HCT116 (cell line): ENCODE results near the gene CACNA2D3.

Source experiments
- CTCF ChIP-seq, 3 experiments: fragments of 200-600 bp in 1 of 3; sonication (generic) in 1 of 3; IDR thresholded peaks in 2 of 3; conservative IDR thresholded peaks in 1 of 3; 2 replicates each; pipeline ENCODE4 v1.5.1; 2012 to 2017; ENCODE audit warnings: low read depth in 2 of 3, low read length in 2 of 3, antibody characterized with exemption in 1 of 3, borderline replicate concordance in 1 of 3, control low read depth in 1 of 3, mild to moderate bottlenecking in 1 of 3, mixed read lengths in 1 of 3, mixed run types in 1 of 3, moderate library complexity in 1 of 3; ENCODE audit not compliant: insufficient read depth in 1 of 3
- EGR1 ChIP-seq: IDR thresholded peaks from 2 replicates; pipeline ENCODE4 v1.6.1; 2012; ENCODE audit warnings: low read depth
- ELF1 ChIP-seq: IDR thresholded peaks from 2 replicates; pipeline ENCODE4 v1.6.1; 2012; ENCODE audit warnings: low read depth, borderline replicate concordance
- EZH2 ChIP-seq: fragments of 200-600 bp; sonication (generic); IDR thresholded peaks from 2 replicates; pipeline ENCODE4 v1.6.1; 2017; ENCODE audit warnings: antibody characterized with exemption, mixed run types
- EZH2phosphoT487 ChIP-seq: fragments of 200-600 bp; IDR thresholded peaks from 2 replicates; pipeline ENCODE4 v1.6.1; 2018; ENCODE audit warnings: antibody characterized with exemption, borderline replicate concordance
- JUND ChIP-seq: IDR thresholded peaks from 2 replicates; pipeline ENCODE4 v1.6.1; 2012
- MAX ChIP-seq: IDR thresholded peaks from 2 replicates; pipeline ENCODE4 v1.6.1; 2012
- POLR2A ChIP-seq: IDR thresholded peaks from 2 replicates; pipeline ENCODE4 v1.7.0; 2011; ENCODE audit warnings: borderline replicate concordance; ENCODE audit not compliant: insufficient read depth, insufficient read length; ENCODE audit errors: extremely low read depth
- POLR2AphosphoS5 ChIP-seq: IDR thresholded peaks from 2 replicates; pipeline ENCODE4 v1.6.1; 2011; ENCODE audit warnings: mild to moderate bottlenecking, low read depth, low read length, moderate library complexity
- RAD21 ChIP-seq: IDR thresholded peaks from 2 replicates; pipeline ENCODE4 v1.6.1; 2012; ENCODE audit warnings: low read depth, mild to moderate bottlenecking
- SP1 ChIP-seq: IDR thresholded peaks from 2 replicates; pipeline ENCODE4 v1.6.1; 2012; ENCODE audit warnings: low read depth

- no peak for TF ChIP-seq EZH2
- no peak for TF ChIP-seq EZH2phosphoT487
- no peak for TF ChIP-seq CTCF (IDR thresholded peaks at IDR 0.05 in 2 of 3, conservative IDR thresholded peaks at IDR 0.05 in 1 of 3; ENCODE audit: borderline replicate concordance in 1 of 3, insufficient read depth in 1 of 3, low read depth in 2 of 3, low read length in 2 of 3)
- TF ChIP-seq RAD21: no peak
- no peak for TF ChIP-seq POLR2A
- no peak for TF ChIP-seq JUND
- no peak for TF ChIP-seq ELF1
- no peak for TF ChIP-seq POLR2AphosphoS5
- no peak for TF ChIP-seq MAX
- TF ChIP-seq SP1: no peak
- no peak for TF ChIP-seq EGR1
These were observed 810.3 kb downstream of the CACNA2D3 start for GRCh38 chr3:54932606-54933005.
